A549 (cell line): ENCODE measurements around the gene PADI2.

Experiments used
- CTCF ChIP-seq: fragments of >200 bp; sonication (Bioruptor Twin); formaldehyde crosslinking; IDR thresholded peaks from 3 replicates; pipeline ENCODE4 v1.5.1; 2016
- E2F6 ChIP-seq: IDR thresholded peaks from 2 replicates; pipeline ENCODE4 v1.6.1; 2012; ENCODE audit warnings: low read depth, borderline replicate concordance
- EP300 ChIP-seq, 2 experiments: fragments of >200 bp; sonication (Bioruptor Twin); formaldehyde crosslinking; IDR thresholded peaks; 2 replicates in 1 of 2; 3 replicates in 1 of 2; pipeline ENCODE4 v1.6.1; 2016 to 2017
- FOSL2 ChIP-seq, 2 experiments: fragments of 450-650 bp in 1 of 2; fragments of >200 bp in 1 of 2; sonication (Bioruptor Twin) in 1 of 2; formaldehyde crosslinking; IDR thresholded peaks; 2 replicates each; pipeline versions ENCODE4 v1.5.0 to v1.6.1; 2016 to 2020; ENCODE audit warnings: mild to moderate bottlenecking in 1 of 2, moderate library complexity in 1 of 2
- HDAC2 ChIP-seq: fragments of 200-600 bp; sonication (generic); IDR thresholded peaks from 2 replicates; pipeline ENCODE4 v1.6.1; 2016
- HOXA7 ChIP-seq: fragments of 250-450 bp; sonication (Bioruptor Pico); IDR thresholded peaks from 2 replicates; pipeline ENCODE4 v1.5.0; 2020; ENCODE audit warnings: mild to moderate bottlenecking, moderate library complexity
- JUN ChIP-seq, 2 experiments: fragments of >200 bp; sonication (Bioruptor Twin); formaldehyde crosslinking; IDR thresholded peaks; 2 replicates in 1 of 2; 3 replicates in 1 of 2; pipeline ENCODE4 v1.6.1; 2016 to 2017
- MAFK ChIP-seq: fragments of 450-650 bp; IDR thresholded peaks from 2 replicates; pipeline ENCODE4 v1.6.1; 2014; ENCODE audit not compliant: partially characterized antibody
- MAX ChIP-seq: IDR thresholded peaks from 2 replicates; pipeline ENCODE4 v1.6.1; 2012
- MAZ ChIP-seq: fragments of 150-350 bp; IDR thresholded peaks from 2 replicates; pipeline ENCODE4 v1.6.1; 2014; ENCODE audit warnings: antibody characterized with exemption, low read depth, low read length, borderline replicate concordance
- POLR2A ChIP-seq: IDR thresholded peaks from 2 replicates; pipeline ENCODE4 v1.6.1; 2012; ENCODE audit warnings: mild to moderate bottlenecking, low read length
- RNF2 ChIP-seq: fragments of 200-600 bp; sonication (generic); IDR thresholded peaks from 2 replicates; pipeline ENCODE4 v1.6.1; 2016; ENCODE audit warnings: low read depth, mild to moderate bottlenecking, antibody characterized with exemption, moderate library complexity, borderline replicate concordance

GRCh38 chr1:17116643-17117042 lies 2.6 kb downstream of the PADI2 start:
- TF ChIP-seq E2F6 = no peak
- no peak for TF ChIP-seq HOXA7 (CRISPR knock-in tag)
- no peak for TF ChIP-seq POLR2A
- no peak for TF ChIP-seq FOSL2 (IDR thresholded peaks at IDR 0.05)
- no peak for TF ChIP-seq FOSL2 (CRISPR knock-in tag; IDR thresholded peaks at IDR 0.05)
- TF ChIP-seq CTCF = no peak
- no peak for TF ChIP-seq RNF2
- no peak for TF ChIP-seq MAFK
- TF ChIP-seq MAX = no peak
- no peak for TF ChIP-seq JUN (IDR thresholded peaks at IDR 0.05)
- TF ChIP-seq EP300 (IDR thresholded peaks at IDR 0.05) = no peak
- TF ChIP-seq HDAC2 = no peak
- TF ChIP-seq MAZ = no peak
